ENCODE results near the gene ZNF276. TPM values are rescaled to one million over a fixed set of nuclear protein-coding genes. Genes with fewer than 3 reads are reported as not detected.
"Not testable (repeated sequence)": the region's sequence is repeated elsewhere in the genome, so short reads cannot be mapped to it uniquely, and the experiment has no call there.

The ZNF276 gene
- total RNA-seq, 1 experiment from 2014 or later, result 37.2 TPM

GRCh38 chr16:89697161-89697615, 24.1 kb upstream of the ZNF276 start:
- POLR2A ChIA-PET (ENCODE audit: low non-redundant PET), result no interaction called here
- Histone ChIP-seq H3K9me3 (ENCODE audit: low read depth, low read length, poor library complexity, severe bottlenecking) (no peaks in the 10 kb centered on the region), H3K27me3 (replicated peaks; ENCODE audit: insufficient read depth, low read depth, low read length, poor library complexity) (no peaks in the 10 kb centered on the region), H3K27ac (ENCODE audit: low read depth, low read length, poor library complexity, severe bottlenecking) (no peak overlapping the region), H3K4me3 (ENCODE audit: low read depth, low read length, poor library complexity, severe bottlenecking) (no peak overlapping the region), H3K36me3 (ENCODE audit: insufficient read depth, low read length, poor library complexity, severe bottlenecking) (peaks cover 47% of the 10 kb centered on the region), H3K4me1 (ENCODE audit: insufficient read depth, low read length, poor library complexity, severe bottlenecking) (peaks cover 10% of the 10 kb centered on the region)
- CTCF ChIA-PET, result no interaction called here
- no peak for DNase-seq (ENCODE audit: low spot score)
- no TSS peak for BruUV-seq (replicated peaks)
- TF ChIP-seq EZH2 (IDR thresholded peaks at IDR 0.05; ENCODE audit: borderline replicate concordance, low read depth, low read length, poor library complexity, severe bottlenecking), result no peak
- TF ChIP-seq, protein P1, sequence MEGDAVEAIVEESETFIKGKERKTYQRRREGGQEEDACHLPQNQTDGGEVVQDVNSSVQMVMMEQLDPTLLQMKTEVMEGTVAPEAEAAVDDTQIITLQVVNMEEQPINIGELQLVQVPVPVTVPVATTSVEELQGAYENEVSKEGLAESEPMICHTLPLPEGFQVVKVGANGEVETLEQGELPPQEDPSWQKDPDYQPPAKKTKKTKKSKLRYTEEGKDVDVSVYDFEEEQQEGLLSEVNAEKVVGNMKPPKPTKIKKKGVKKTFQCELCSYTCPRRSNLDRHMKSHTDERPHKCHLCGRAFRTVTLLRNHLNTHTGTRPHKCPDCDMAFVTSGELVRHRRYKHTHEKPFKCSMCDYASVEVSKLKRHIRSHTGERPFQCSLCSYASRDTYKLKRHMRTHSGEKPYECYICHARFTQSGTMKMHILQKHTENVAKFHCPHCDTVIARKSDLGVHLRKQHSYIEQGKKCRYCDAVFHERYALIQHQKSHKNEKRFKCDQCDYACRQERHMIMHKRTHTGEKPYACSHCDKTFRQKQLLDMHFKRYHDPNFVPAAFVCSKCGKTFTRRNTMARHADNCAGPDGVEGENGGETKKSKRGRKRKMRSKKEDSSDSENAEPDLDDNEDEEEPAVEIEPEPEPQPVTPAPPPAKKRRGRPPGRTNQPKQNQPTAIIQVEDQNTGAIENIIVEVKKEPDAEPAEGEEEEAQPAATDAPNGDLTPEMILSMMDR (conservative IDR thresholded peaks at IDR 0.05; ENCODE audit: low read depth, low read length), result no peak
- intact Hi-C loops (cut with micrococcal nuclease; ENCODE audit: unreplicated experiment), result no loop called here

GRCh38 chr16:89697616-89698331, 23.6 kb upstream of the ZNF276 start:
- TF ChIP-seq, protein P1 (conservative IDR thresholded peaks at IDR 0.05; ENCODE audit: low read depth, low read length), result no peak
- TF ChIP-seq EZH2 (IDR thresholded peaks at IDR 0.05; ENCODE audit: borderline replicate concordance, low read depth, low read length, poor library complexity, severe bottlenecking), result no peak
- no peak overlapping the region for H3K4me3 ChIP-seq (ENCODE audit: low read depth, low read length, poor library complexity, severe bottlenecking)
- POLR2A ChIA-PET (ENCODE audit: low non-redundant PET), result no interaction called here
- no peaks in the 10 kb centered on the region for H3K9me3 ChIP-seq (ENCODE audit: low read depth, low read length, poor library complexity, severe bottlenecking)
- CTCF ChIA-PET, result no interaction called here
- no peak for DNase-seq (ENCODE audit: low spot score)
- no peaks in the 10 kb centered on the region for H3K27me3 ChIP-seq (replicated peaks; ENCODE audit: insufficient read depth, low read depth, low read length, poor library complexity)
- peaks cover 44% of the 10 kb centered on the region for H3K36me3 ChIP-seq (ENCODE audit: insufficient read depth, low read length, poor library complexity, severe bottlenecking)
- H3K4me1 ChIP-seq (ENCODE audit: insufficient read depth, low read length, poor library complexity, severe bottlenecking), result peaks cover 10% of the 10 kb centered on the region
- intact Hi-C loops (cut with micrococcal nuclease; ENCODE audit: unreplicated experiment), result no loop called here
- no TSS peak for BruUV-seq (replicated peaks)
- H3K27ac ChIP-seq (ENCODE audit: low read depth, low read length, poor library complexity, severe bottlenecking), result no peak overlapping the region

DNA sequence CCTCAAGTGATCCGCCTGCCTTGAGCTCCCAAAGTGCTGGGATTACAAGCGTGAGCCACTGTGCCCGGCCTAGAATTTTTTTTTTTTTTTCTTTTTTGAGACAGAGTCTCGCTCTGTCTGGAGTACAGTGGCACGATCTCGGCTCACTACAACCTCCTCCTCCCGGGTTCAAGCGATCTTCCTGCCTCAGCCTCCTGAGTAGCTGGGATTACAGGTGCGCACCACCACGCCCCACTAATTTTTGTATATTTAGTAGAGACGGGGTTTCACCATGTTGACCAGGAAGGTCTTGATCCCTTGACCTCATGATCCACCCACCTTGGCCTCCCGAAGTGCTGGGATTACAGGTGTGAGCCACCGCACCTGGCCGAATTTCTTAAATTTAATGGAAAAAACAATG, 22.6 kb upstream of the ZNF276 start:
- intact Hi-C loops (cut with micrococcal nuclease; ENCODE audit: unreplicated experiment), result not testable (repeated sequence)
- POLR2A ChIA-PET (ENCODE audit: low non-redundant PET), result interaction anchor here (0.7 kb wide), 1 partner anchor 14 kb away, joined by 20 read pairs; no protein-coding TSS in a partner anchor
- H3K36me3 ChIP-seq (ENCODE audit: insufficient read depth, low read length, poor library complexity, severe bottlenecking), result peaks cover 37% of the 10 kb centered on the region

DNA sequence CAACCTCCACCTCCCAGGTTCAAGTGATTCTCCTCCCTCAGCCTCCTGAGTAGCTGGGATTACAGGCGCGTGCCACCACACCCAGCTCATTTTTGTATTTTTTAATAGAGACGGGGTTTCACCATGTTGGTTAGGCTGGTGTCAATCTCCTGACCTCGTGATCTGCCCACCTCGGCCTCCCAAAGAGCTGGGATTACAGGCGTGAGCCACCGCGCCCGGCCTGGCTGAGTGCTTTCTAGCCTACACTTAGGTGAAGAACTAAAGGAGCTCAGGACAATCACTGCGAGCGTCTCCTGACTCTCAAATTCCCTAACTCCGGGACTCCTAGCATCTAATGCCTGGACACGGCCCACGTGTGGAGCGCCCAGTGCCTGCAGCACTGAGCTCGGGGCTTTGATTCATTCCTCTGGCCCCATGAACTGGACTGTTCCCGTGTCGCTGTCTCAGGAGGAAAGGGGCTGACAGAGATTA, 21.7 kb upstream of the ZNF276 start:
- H3K9me3 ChIP-seq (ENCODE audit: low read depth, low read length, poor library complexity, severe bottlenecking); BruUV-seq (replicated peaks); H3K27me3 ChIP-seq (replicated peaks; ENCODE audit: insufficient read depth, low read depth, low read length, poor library complexity); DNase-seq (ENCODE audit: low spot score): not testable (repeated sequence)
- ChIA-PET POLR2A (ENCODE audit: low non-redundant PET) (interaction anchor here (0.5 to 0.7 kb wide), 5 partner anchors 11 to 173 kb away, joined by 3 to 6 read pairs (median 3); partner anchors contain the start of gene TCF25), CTCF (interaction anchor here (0.6 to 1.0 kb wide), 2 partner anchors 15 to 161 kb away, joined by 3 to 4 read pairs; no protein-coding TSS in a partner anchor)
- Histone ChIP-seq H3K4me1 (ENCODE audit: insufficient read depth, low read length, poor library complexity, severe bottlenecking) (peaks cover 10% of the 10 kb centered on the region), H3K36me3 (ENCODE audit: insufficient read depth, low read length, poor library complexity, severe bottlenecking) (peaks cover 29% of the 10 kb centered on the region), H3K4me3 (ENCODE audit: low read depth, low read length, poor library complexity, severe bottlenecking) (peak overlapping the region; percentile 80), H3K27ac (ENCODE audit: low read depth, low read length, poor library complexity, severe bottlenecking) (peak overlapping the region; percentile 76)
- intact Hi-C loops (cut with micrococcal nuclease; ENCODE audit: unreplicated experiment), result loop anchor here (10.0 kb wide), 2 partner anchors 165 to 215 kb away; partner anchors contain the start of gene MC1R

More for the DNA sequence above, 22.6 kb upstream of the ZNF276 start:
- H3K4me3 ChIP-seq (ENCODE audit: low read depth, low read length, poor library complexity, severe bottlenecking); DNase-seq (ENCODE audit: low spot score); H3K27me3 ChIP-seq (replicated peaks; ENCODE audit: insufficient read depth, low read depth, low read length, poor library complexity); BruUV-seq (replicated peaks); H3K9me3 ChIP-seq (ENCODE audit: low read depth, low read length, poor library complexity, severe bottlenecking); H3K27ac ChIP-seq (ENCODE audit: low read depth, low read length, poor library complexity, severe bottlenecking): not testable (repeated sequence)
- peaks cover 10% of the 10 kb centered on the region for H3K4me1 ChIP-seq (ENCODE audit: insufficient read depth, low read length, poor library complexity, severe bottlenecking)
- CTCF ChIA-PET, result interaction anchor here (0.7 kb wide), 1 partner anchor 11 kb away, joined by 7 read pairs; no protein-coding TSS in a partner anchor
